ENCODE results near the gene ICAM2. TPM values are rescaled to one million over a fixed set of nuclear protein-coding genes. Genes with fewer than 3 reads are reported as not detected.

The ICAM2 gene
- total RNA-seq, 6 experiments from 2014 or later, result 5.5 to 16.1 (median 8.6) TPM

DNA sequence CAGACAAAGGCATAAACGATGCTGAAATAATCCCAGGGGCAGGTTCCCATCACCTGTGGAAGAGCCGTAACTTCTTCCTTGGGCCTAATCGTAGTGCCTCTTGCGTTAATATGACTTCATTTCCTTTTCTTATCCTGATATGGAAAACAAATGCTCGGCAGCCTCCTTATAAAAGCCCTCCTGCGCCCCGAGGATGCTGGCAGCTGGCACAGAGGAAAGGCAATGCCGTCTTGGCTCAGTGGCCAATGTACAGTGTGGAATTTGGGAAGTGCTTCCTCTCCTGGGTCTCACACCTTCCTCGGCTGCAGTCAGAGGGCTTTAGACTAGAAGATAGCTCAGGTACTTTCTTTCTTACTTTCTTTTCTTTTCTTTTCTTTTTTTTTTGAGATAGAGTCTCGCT lies 51.2 kb downstream of the ICAM2 start:
- ATAC-seq (no peak), DNase-seq (no peak)
- WGBS (ENCODE audit: insufficient coverage, low coverage, low lambda C conversion rate, missing lambda C conversion rate), result 63% methylated on average over 10 of the region's 10 CpGs
- Histone ChIP-seq H3K27me3 (no peaks in the 10 kb centered on the region), H3K9me3 (no peaks in the 10 kb centered on the region), H3K27ac (no peak overlapping the region), H3K4me3 (no peak overlapping the region), H3K4me1 (no peaks in the 10 kb centered on the region), H3K36me3 (no peaks in the 10 kb centered on the region)
- intact Hi-C loops (cut with DNase I), result no loop called here
- TF ChIP-seq, protein P1, sequence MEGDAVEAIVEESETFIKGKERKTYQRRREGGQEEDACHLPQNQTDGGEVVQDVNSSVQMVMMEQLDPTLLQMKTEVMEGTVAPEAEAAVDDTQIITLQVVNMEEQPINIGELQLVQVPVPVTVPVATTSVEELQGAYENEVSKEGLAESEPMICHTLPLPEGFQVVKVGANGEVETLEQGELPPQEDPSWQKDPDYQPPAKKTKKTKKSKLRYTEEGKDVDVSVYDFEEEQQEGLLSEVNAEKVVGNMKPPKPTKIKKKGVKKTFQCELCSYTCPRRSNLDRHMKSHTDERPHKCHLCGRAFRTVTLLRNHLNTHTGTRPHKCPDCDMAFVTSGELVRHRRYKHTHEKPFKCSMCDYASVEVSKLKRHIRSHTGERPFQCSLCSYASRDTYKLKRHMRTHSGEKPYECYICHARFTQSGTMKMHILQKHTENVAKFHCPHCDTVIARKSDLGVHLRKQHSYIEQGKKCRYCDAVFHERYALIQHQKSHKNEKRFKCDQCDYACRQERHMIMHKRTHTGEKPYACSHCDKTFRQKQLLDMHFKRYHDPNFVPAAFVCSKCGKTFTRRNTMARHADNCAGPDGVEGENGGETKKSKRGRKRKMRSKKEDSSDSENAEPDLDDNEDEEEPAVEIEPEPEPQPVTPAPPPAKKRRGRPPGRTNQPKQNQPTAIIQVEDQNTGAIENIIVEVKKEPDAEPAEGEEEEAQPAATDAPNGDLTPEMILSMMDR (IDR thresholded peaks at IDR 0.05), result no peak
- no peak for TF ChIP-seq POLR2A (IDR thresholded peaks at IDR 0.05)

DNA sequence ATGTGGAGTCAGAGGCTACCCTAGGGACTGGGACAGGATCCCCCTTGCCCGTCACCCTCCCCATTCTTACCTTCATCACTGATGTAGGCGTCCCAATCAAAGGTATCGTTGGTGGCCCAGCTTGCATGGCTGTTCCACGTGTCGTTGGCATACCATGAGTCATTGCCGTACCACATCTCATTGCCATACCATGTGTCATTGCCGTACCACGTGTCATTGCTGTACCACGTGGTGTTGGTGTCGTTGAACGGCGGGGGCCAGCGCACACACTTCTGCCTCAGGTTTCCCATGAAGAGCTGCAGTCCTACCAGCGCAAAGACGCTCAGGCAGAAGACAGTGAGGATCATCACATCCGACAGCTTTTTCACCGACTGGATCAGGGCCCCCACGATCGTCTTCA lies 52.5 kb downstream of the ICAM2 start:
- Histone ChIP-seq H3K27me3 (no peaks in the 10 kb centered on the region), H3K4me1 (no peaks in the 10 kb centered on the region), H3K9me3 (no peaks in the 10 kb centered on the region), H3K4me3 (no peak overlapping the region), H3K27ac (no peak overlapping the region), H3K36me3 (no peaks in the 10 kb centered on the region)
- TF ChIP-seq POLR2A (IDR thresholded peaks at IDR 0.05), result no peak
- TF ChIP-seq, protein P1 (IDR thresholded peaks at IDR 0.05), result no peak
- no CpG with 5 or more reads among the region's 19 CpGs for WGBS (ENCODE audit: insufficient coverage, low coverage, low lambda C conversion rate, missing lambda C conversion rate)
- DNase-seq (no peak), ATAC-seq (no peak)
- intact Hi-C loops (cut with DNase I), result no loop called here

DNA sequence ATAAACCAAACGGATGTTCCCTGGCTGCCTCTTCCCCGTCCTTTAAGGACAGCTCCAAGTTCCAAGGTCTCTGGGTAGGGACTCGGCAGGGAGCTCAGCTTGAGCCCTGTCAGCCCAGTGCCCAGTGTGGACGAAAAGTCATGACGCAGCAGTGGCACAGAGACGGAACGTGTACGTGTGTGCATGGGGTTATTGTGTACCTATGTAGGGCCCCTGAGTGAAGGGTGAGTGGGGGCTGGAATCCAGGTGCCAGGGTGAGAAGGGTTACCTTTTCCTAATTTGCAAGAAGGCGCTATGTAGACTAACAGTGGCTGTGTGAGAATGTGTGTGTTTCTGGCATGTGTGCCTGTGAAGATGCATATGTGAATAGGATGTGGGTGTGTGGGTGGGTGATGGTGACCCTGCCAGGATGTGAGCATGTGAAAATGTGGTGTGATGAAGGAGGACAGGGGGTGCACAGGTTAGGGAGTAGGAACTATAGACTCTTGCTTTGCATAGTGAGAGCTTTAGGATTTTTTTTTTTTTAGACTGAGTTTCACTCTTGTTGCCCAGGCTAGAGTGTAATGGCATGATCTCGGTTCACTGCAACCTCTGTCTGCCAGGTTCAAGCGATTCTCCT lies 53.7 kb downstream of the ICAM2 start:
- ATAC-seq (peak in 1 of 4 donors; percentile 24), DNase-seq (no peak)
- 71% methylated on average over 11 of the region's 11 CpGs for WGBS (ENCODE audit: insufficient coverage, low coverage, low lambda C conversion rate, missing lambda C conversion rate)
- Histone ChIP-seq H3K27me3 (no peaks in the 10 kb centered on the region), H3K27ac (no peak overlapping the region), H3K4me1 (no peaks in the 10 kb centered on the region), H3K9me3 (no peaks in the 10 kb centered on the region), H3K36me3 (no peaks in the 10 kb centered on the region), H3K4me3 (no peak overlapping the region)
- TF ChIP-seq POLR2A (IDR thresholded peaks at IDR 0.05), result no peak
- TF ChIP-seq, protein P1 (IDR thresholded peaks at IDR 0.05), result no peak
- intact Hi-C loops (cut with DNase I), result no loop called here

DNA sequence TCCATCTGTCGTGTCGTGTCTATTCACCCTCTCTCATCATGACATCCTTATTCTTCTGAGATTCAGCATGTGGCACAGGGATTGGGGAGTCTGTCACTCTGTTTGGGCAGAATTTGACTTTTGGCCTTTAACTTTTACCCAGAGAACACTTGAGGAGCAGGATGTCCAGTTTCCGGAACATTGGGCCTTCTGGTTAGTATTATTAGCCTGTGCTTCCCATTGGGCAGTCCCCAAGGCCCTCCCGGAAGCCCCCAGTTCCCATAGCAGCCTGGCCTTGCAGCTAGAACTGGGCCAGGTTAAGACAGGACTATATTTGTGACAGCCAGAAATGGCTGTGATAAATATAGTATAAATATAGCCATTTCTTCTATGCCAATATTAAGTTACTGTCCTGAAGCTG lies 57.3 kb downstream of the ICAM2 start:
- 69% methylated on average over 2 of the region's 4 CpGs for WGBS (ENCODE audit: insufficient coverage, low coverage, low lambda C conversion rate, missing lambda C conversion rate)
- Histone ChIP-seq H3K4me1 (no peaks in the 10 kb centered on the region), H3K27me3 (no peaks in the 10 kb centered on the region), H3K9me3 (no peaks in the 10 kb centered on the region), H3K27ac (peak overlapping the region in 1 of 3 donors; percentile 43), H3K4me3 (no peak overlapping the region), H3K36me3 (no peaks in the 10 kb centered on the region)
- intact Hi-C loops (cut with DNase I), result no loop called here
- TF ChIP-seq, protein P1 (IDR thresholded peaks at IDR 0.05), result no peak
- no peak for TF ChIP-seq POLR2A (IDR thresholded peaks at IDR 0.05)
- ATAC-seq, result peak; percentile 38 to 58 (median 46)
- no peak for DNase-seq
